Ovary (tissue), 3 donors: Measurements from ENCODE around the gene ARHGAP23.

Experiments used
- CTCF ChIP-seq, 3 donors: fragments of 450-650 bp in 2 of 3; fragments of 200-600 bp in 1 of 3; IDR thresholded peaks; one replicate each; pipeline versions ENCODE4 v1.5.1 to v1.8.0; 2016 to 2022; ENCODE audit warnings: antibody characterized with exemption in 3 of 3, mild to moderate bottlenecking in 1 of 3
- POLR2A ChIP-seq: fragments of 450-650 bp; IDR thresholded peaks from one replicate; pipeline ENCODE4 v1.6.1; 2017; ENCODE audit warnings: antibody characterized with exemption, mild to moderate bottlenecking, moderate library complexity
- donor health status: DM: no; HTN: no; CAD: no.

GRCh38 chr17:38551121-38551520 lies 122.9 kb downstream of the ARHGAP23 start:
- TF ChIP-seq CTCF (IDR thresholded peaks at IDR 0.05) (no peak), POLR2A (no peak)
